Measurements from ENCODE around the gene PHRF1. TPM values are rescaled to one million over a fixed set of nuclear protein-coding genes. Genes with fewer than 3 reads are reported as not detected.
A peak's percentile ranks its signal among the peaks of the same experiment; 100 is the strongest.
"Not testable (repeated sequence)": the region's sequence is repeated elsewhere in the genome, so short reads cannot be mapped to it uniquely, and the experiment has no call there.

The PHRF1 gene
- total and polyA plus RNA-seq, 4 donors: 2.4 to 25.2 (median 18.8) TPM

DNA sequence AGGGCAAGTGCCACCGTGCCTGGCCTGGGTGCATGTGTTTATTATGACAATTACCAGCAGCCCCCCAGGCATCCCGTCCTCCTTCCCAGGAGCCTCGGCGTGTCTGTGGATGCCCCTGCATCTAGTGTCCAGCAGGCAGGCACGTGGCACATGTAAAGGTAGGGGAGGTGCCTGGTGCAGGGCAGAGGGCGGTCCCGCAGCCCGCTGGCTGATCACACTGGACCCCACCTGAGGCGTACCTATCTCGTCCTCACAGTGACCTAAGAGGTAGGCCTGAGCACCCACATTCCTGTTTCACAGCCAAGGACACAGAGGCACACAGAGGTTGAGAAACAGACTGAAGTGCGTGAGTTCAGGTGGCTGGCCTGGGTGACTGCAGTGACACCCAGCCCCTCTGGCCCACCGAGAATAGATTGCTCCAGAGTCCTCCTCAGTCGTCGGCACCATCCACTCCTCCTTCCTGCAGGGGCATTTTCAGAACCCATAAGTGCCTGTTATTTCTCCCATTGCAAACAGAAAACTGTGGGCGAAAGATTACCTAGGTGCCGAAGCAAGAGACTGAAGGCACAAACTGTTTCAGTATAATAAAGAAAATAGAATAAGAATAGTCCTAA lies 3.0 kb upstream of the PHRF1 start:
- H3K36me3 ChIP-seq (ENCODE audit: control insufficient read depth in 4 of 4, insufficient read depth in 3 of 4, low read depth in 1 of 4, low read length in 3 of 4): no peaks in the 10 kb centered on the region
- no peak overlapping the region for H3K27ac ChIP-seq (ENCODE audit: low read depth in 1 of 2, low read length in 2 of 2)
- TF ChIP-seq HNF4G (IDR thresholded peaks at IDR 0.05): no peak
- TF ChIP-seq, protein P1, sequence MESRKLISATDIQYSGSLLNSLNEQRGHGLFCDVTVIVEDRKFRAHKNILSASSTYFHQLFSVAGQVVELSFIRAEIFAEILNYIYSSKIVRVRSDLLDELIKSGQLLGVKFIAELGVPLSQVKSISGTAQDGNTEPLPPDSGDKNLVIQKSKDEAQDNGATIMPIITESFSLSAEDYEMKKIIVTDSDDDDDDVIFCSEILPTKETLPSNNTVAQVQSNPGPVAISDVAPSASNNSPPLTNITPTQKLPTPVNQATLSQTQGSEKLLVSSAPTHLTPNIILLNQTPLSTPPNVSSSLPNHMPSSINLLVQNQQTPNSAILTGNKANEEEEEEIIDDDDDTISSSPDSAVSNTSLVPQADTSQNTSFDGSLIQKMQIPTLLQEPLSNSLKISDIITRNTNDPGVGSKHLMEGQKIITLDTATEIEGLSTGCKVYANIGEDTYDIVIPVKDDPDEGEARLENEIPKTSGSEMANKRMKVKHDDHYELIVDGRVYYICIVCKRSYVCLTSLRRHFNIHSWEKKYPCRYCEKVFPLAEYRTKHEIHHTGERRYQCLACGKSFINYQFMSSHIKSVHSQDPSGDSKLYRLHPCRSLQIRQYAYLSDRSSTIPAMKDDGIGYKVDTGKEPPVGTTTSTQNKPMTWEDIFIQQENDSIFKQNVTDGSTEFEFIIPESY (IDR thresholded peaks at IDR 0.05): no peak
- TF ChIP-seq YY1 (IDR thresholded peaks at IDR 0.05): no peak
- TF ChIP-seq RXRA (IDR thresholded peaks at IDR 0.05): peak in 1 of 2 donors; percentile 51
- TF ChIP-seq FOXA2 (IDR thresholded peaks at IDR 0.05): no peak
- no peak for TF ChIP-seq EGR1 (IDR thresholded peaks at IDR 0.05; ENCODE audit: low read depth in 2 of 2)
- no peak for TF ChIP-seq FOXA1 (IDR thresholded peaks at IDR 0.05)
- TF ChIP-seq RAD21 (IDR thresholded peaks at IDR 0.05): no peak
- no peak for DNase-seq (ENCODE audit: low spot score)
- no peak overlapping the region for H3K4me3 ChIP-seq (ENCODE audit: low read depth in 1 of 3, low read length in 3 of 3)
- WGBS: 68% methylated on average over 16 of the region's 16 CpGs
- peaks cover 10 to 46% (median 31%) of the 10 kb centered on the region in 4 donors for H3K4me1 ChIP-seq (ENCODE audit: control insufficient read depth in 4 of 4, insufficient read depth in 4 of 4, low read length in 3 of 4)
- no peaks in the 10 kb centered on the region for H3K9me3 ChIP-seq (ENCODE audit: control insufficient read depth in 4 of 4, low read length in 3 of 4)
- no peak overlapping the region for H3K9ac ChIP-seq (ENCODE audit: low read depth in 1 of 2, low read length in 2 of 2)
- H3K27me3 ChIP-seq (ENCODE audit: control insufficient read depth in 4 of 4, insufficient read depth in 4 of 4, low read length in 3 of 4): no peaks in the 10 kb centered on the region

DNA sequence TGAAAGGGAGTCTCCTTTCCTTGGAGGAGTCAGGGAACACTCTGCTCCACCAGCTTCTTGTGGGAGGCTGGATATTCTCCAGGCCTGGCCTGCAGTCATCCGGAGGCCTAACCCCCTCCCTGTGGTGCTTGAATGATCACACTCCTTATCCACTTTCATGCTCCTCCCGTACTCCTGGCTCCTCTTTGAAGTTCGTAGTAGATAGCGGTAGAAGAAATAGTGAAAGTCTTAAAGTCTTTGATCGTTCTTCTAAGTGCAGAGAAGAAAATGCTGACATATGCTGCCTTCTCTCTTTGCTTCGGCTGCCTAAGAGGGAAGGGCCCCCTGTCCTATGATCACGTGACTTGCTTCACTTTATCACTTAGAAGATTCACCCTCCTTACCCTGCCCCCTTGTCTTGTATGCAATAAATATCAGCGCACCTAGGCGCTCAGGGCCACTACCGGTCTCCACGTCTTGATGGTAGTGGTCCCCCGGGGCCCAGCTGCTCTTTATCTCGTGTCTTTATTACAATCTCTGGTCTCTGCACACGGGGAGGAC lies 2.2 kb upstream of the PHRF1 start:
- WGBS: 79% methylated on average over 14 of the region's 14 CpGs
- H3K4me3 ChIP-seq (ENCODE audit: low read depth in 1 of 3, low read length in 3 of 3); H3K27me3 ChIP-seq (ENCODE audit: control insufficient read depth in 4 of 4, insufficient read depth in 4 of 4, low read length in 3 of 4); H3K27ac ChIP-seq (ENCODE audit: low read depth in 1 of 2, low read length in 2 of 2); H3K9ac ChIP-seq (ENCODE audit: low read depth in 1 of 2, low read length in 2 of 2); DNase-seq (ENCODE audit: low spot score); H3K9me3 ChIP-seq (ENCODE audit: control insufficient read depth in 4 of 4, low read length in 3 of 4); H3K36me3 ChIP-seq (ENCODE audit: control insufficient read depth in 4 of 4, insufficient read depth in 3 of 4, low read depth in 1 of 4, low read length in 3 of 4): not testable (repeated sequence)
- H3K4me1 ChIP-seq (ENCODE audit: control insufficient read depth in 4 of 4, insufficient read depth in 4 of 4, low read length in 3 of 4): peaks cover 14 to 51% (median 37%) of the 10 kb centered on the region in 4 donors

DNA sequence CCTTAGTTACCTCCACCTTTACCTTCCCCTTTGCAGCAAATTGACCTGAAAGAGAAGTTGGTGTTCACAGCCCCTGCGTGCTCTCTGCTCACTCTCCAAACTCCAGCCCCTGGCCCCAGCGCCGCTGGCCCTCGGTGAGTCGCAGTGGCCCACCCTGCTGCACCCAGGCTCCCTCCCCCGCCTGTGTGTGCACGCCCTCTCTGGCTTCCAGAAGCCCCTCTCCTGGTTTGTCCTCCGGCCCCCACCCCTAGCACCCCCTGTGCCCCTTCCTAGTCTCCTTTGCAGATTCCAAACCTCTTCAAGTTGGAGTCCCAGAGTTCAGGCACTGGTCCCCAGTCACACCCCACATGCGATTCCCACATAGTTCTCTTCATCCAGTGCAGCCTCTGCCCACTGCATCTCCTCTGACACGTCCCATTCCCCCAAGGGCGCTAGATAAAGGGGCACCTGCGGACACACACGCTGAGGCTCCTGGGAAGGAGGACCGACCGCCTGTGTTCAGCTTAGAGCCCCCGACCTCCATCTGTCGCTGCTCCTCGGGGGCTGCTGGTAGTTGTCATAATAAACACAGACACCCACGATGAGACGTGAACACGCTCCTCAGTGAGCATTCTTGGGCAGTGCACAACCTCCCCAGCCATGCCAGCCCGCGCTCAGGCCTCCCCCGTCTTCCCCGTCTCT lies 1.5 kb upstream of the PHRF1 start:
- no peaks in the 10 kb centered on the region for H3K27me3 ChIP-seq (ENCODE audit: control insufficient read depth in 4 of 4, insufficient read depth in 4 of 4, low read length in 3 of 4)
- H3K27ac ChIP-seq (ENCODE audit: low read depth in 1 of 2, low read length in 2 of 2): no peak overlapping the region
- peaks cover 16 to 53% (median 42%) of the 10 kb centered on the region in 4 donors for H3K4me1 ChIP-seq (ENCODE audit: control insufficient read depth in 4 of 4, insufficient read depth in 4 of 4, low read length in 3 of 4)
- no peak overlapping the region for H3K9ac ChIP-seq (ENCODE audit: low read depth in 1 of 2, low read length in 2 of 2)
- H3K36me3 ChIP-seq (ENCODE audit: control insufficient read depth in 4 of 4, insufficient read depth in 3 of 4, low read depth in 1 of 4, low read length in 3 of 4): no peaks in the 10 kb centered on the region
- H3K4me3 ChIP-seq (ENCODE audit: low read depth in 1 of 3, low read length in 3 of 3): peak overlapping the region; percentile 14 to 72 (median 48)
- no peaks in the 10 kb centered on the region for H3K9me3 ChIP-seq (ENCODE audit: control insufficient read depth in 4 of 4, low read length in 3 of 4)
- no peak for DNase-seq (ENCODE audit: low spot score)
- 39% methylated on average over 25 of the region's 25 CpGs for WGBS
- TF ChIP-seq NR2F2 (IDR thresholded peaks at IDR 0.05): no peak
- TF ChIP-seq HNF4G (IDR thresholded peaks at IDR 0.05): no peak
- TF ChIP-seq, protein P2, sequence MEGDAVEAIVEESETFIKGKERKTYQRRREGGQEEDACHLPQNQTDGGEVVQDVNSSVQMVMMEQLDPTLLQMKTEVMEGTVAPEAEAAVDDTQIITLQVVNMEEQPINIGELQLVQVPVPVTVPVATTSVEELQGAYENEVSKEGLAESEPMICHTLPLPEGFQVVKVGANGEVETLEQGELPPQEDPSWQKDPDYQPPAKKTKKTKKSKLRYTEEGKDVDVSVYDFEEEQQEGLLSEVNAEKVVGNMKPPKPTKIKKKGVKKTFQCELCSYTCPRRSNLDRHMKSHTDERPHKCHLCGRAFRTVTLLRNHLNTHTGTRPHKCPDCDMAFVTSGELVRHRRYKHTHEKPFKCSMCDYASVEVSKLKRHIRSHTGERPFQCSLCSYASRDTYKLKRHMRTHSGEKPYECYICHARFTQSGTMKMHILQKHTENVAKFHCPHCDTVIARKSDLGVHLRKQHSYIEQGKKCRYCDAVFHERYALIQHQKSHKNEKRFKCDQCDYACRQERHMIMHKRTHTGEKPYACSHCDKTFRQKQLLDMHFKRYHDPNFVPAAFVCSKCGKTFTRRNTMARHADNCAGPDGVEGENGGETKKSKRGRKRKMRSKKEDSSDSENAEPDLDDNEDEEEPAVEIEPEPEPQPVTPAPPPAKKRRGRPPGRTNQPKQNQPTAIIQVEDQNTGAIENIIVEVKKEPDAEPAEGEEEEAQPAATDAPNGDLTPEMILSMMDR (IDR thresholded peaks at IDR 0.05; ENCODE audit: low read depth, low read length, missing input control): no peak
- no peak for TF ChIP-seq FOXA1 (IDR thresholded peaks at IDR 0.05)
- TF ChIP-seq GABPA (IDR thresholded peaks at IDR 0.05 in 1 of 2, conservative IDR thresholded peaks at IDR 0.05 in 1 of 2): no peak
- no peak for TF ChIP-seq FOXA2 (IDR thresholded peaks at IDR 0.05)
- TF ChIP-seq YY1 (IDR thresholded peaks at IDR 0.05): no peak
- TF ChIP-seq TAF1 (conservative IDR thresholded peaks at IDR 0.05): no peak
- no peak for TF ChIP-seq SP1 (IDR thresholded peaks at IDR 0.05)
- TF ChIP-seq, protein P3, sequence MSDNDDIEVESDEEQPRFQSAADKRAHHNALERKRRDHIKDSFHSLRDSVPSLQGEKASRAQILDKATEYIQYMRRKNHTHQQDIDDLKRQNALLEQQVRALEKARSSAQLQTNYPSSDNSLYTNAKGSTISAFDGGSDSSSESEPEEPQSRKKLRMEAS (IDR thresholded peaks at IDR 0.05): no peak
- TF ChIP-seq, protein P4, sequence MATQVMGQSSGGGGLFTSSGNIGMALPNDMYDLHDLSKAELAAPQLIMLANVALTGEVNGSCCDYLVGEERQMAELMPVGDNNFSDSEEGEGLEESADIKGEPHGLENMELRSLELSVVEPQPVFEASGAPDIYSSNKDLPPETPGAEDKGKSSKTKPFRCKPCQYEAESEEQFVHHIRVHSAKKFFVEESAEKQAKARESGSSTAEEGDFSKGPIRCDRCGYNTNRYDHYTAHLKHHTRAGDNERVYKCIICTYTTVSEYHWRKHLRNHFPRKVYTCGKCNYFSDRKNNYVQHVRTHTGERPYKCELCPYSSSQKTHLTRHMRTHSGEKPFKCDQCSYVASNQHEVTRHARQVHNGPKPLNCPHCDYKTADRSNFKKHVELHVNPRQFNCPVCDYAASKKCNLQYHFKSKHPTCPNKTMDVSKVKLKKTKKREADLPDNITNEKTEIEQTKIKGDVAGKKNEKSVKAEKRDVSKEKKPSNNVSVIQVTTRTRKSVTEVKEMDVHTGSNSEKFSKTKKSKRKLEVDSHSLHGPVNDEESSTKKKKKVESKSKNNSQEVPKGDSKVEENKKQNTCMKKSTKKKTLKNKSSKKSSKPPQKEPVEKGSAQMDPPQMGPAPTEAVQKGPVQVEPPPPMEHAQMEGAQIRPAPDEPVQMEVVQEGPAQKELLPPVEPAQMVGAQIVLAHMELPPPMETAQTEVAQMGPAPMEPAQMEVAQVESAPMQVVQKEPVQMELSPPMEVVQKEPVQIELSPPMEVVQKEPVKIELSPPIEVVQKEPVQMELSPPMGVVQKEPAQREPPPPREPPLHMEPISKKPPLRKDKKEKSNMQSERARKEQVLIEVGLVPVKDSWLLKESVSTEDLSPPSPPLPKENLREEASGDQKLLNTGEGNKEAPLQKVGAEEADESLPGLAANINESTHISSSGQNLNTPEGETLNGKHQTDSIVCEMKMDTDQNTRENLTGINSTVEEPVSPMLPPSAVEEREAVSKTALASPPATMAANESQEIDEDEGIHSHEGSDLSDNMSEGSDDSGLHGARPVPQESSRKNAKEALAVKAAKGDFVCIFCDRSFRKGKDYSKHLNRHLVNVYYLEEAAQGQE (IDR thresholded peaks at IDR 0.05): no peak
- TF ChIP-seq RAD21 (IDR thresholded peaks at IDR 0.05): no peak
- TF ChIP-seq, protein P5, sequence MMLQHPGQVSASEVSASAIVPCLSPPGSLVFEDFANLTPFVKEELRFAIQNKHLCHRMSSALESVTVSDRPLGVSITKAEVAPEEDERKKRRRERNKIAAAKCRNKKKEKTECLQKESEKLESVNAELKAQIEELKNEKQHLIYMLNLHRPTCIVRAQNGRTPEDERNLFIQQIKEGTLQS (IDR thresholded peaks at IDR 0.05): no peak
- TF ChIP-seq HNF4A (conservative IDR thresholded peaks at IDR 0.05): no peak
